ENCODE measurements around the gene BDNF.

BDNF gene

GRCh38 chr11:27615833-27616232, 84.4 kb downstream of the BDNF start:
- TF ChIP-seq ZFX (IDR thresholded peaks at IDR 0.05) (no peak), CTCF (conservative IDR thresholded peaks at IDR 0.05) (no peak)

GRCh38 chr11:27614092-27614491, 86.2 kb downstream of the BDNF start:
- H3K27ac ChIP-seq = no peak overlapping the region
- TF ChIP-seq CTCF (conservative IDR thresholded peaks at IDR 0.05) = no peak
- no peak for TF ChIP-seq ZFX (IDR thresholded peaks at IDR 0.05)

More at GRCh38 chr11:27615833-27616232, 84.4 kb downstream of the BDNF start:
- H3K27ac ChIP-seq = no peak overlapping the region

- TF ChIP-seq ZFX (IDR thresholded peaks at IDR 0.05) = no peak
- TF ChIP-seq CTCF (conservative IDR thresholded peaks at IDR 0.05) = no peak
These were observed 87.0 kb downstream of the BDNF start for GRCh38 chr11:27612932-27613880.

GRCh38 chr11:27611947-27612455, 88.3 kb downstream of the BDNF start:
- TF ChIP-seq CTCF (conservative IDR thresholded peaks at IDR 0.05) (no peak), ZFX (IDR thresholded peaks at IDR 0.05) (no peak)
- H3K27ac ChIP-seq = no peak overlapping the region

More at GRCh38 chr11:27612932-27613880, 87.0 kb downstream of the BDNF start:
- no peak overlapping the region for H3K27ac ChIP-seq

- TF ChIP-seq CTCF (conservative IDR thresholded peaks at IDR 0.05) (no peak), ZFX (IDR thresholded peaks at IDR 0.05) (no peak)
- H3K27ac ChIP-seq = no peak overlapping the region
These were observed 88.9 kb downstream of the BDNF start for GRCh38 chr11:27611390-27611789.

GRCh38 chr11:27610946-27611345, 89.3 kb downstream of the BDNF start:
- TF ChIP-seq ZFX (IDR thresholded peaks at IDR 0.05) (no peak), CTCF (conservative IDR thresholded peaks at IDR 0.05) (no peak)
- no peak overlapping the region for H3K27ac ChIP-seq

- H3K27ac ChIP-seq = no peak overlapping the region
- TF ChIP-seq ZFX (IDR thresholded peaks at IDR 0.05) = no peak
- no peak for TF ChIP-seq CTCF (conservative IDR thresholded peaks at IDR 0.05)
These were observed 90.0 kb downstream of the BDNF start for GRCh38 chr11:27610280-27610679.

Data from C4-2B (cell line).